Esophagus squamous epithelium (tissue), 4 donors: ENCODE measurements around the gene TIMP3.

ENCODE experiments used
- CTCF ChIP-seq, 6 experiments: fragments of 450-650 bp in 4 of 6; fragments of 200-600 bp in 2 of 6; sonication (generic) in 2 of 6; IDR thresholded peaks; one replicate each; pipeline ENCODE4 v1.5.1; 2016 to 2019; ENCODE audit warnings: antibody characterized with exemption in 6 of 6, mild to moderate bottlenecking in 4 of 6, moderate library complexity in 4 of 6
- POLR2A ChIP-seq, 4 donors: fragments of 450-650 bp; IDR thresholded peaks; one replicate each; pipeline ENCODE4 v1.6.1; 2017; ENCODE audit warnings: antibody characterized with exemption in 4 of 4, mild to moderate bottlenecking in 4 of 4, moderate library complexity in 3 of 4

- TF ChIP-seq CTCF (IDR thresholded peaks at IDR 0.05), result no peak
- TF ChIP-seq POLR2A (IDR thresholded peaks at IDR 0.05), result no peak
These were observed 95.4 kb downstream of the TIMP3 start for GRCh38 chr22:32896891-32897290.
